ENCODE measurements around the gene RAP1A. TPM values are rescaled to one million over a fixed set of nuclear protein-coding genes. Genes with fewer than 3 reads are reported as not detected.

The RAP1A gene
- total and polyA plus RNA-seq, 11 donors: 52.6 to 134 (median 99.1) TPM

DNA sequence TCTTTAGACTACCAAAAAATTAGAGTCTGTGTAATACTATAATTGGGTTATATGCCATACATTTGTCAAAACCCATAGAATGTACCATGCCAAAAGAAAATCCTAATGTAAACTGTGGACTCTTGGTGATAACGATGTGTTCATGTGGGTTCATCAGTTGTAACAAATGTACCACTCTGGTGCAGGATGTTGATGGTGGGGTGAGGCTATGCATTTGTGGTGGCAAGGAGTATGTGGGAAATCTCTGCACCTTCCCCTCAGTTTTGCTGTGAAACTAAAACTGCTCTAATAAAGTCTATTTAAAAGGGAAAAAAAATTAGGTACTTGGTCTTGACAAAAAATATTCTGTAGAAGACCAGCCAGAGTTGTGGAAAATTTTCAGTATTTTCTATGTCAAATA is 76.2 kb downstream of the RAP1A start:
- WGBS, 4 donors: 86 to 97% (median 95%) methylated on average over 1 of the region's 1 CpG
- no peak overlapping the region for H3K4me3 ChIP-seq
- H3K27me3 ChIP-seq: no peaks in the 10 kb centered on the region
- intact Hi-C loops (cut with DNase I): loop anchor here in 1 of 10 donors (10.0 kb wide), 1 partner anchor 61 kb away; no protein-coding TSS in a partner anchor
- H3K9me3 ChIP-seq: no peaks in the 10 kb centered on the region
- H3K36me3 ChIP-seq: peaks cover 0 to 97% (median 81%) of the 10 kb centered on the region in 9 donors
- H3K27ac ChIP-seq: no peak overlapping the region
- no peak for ATAC-seq
- DNase-seq: no peak
- TF ChIP-seq, protein P1, sequence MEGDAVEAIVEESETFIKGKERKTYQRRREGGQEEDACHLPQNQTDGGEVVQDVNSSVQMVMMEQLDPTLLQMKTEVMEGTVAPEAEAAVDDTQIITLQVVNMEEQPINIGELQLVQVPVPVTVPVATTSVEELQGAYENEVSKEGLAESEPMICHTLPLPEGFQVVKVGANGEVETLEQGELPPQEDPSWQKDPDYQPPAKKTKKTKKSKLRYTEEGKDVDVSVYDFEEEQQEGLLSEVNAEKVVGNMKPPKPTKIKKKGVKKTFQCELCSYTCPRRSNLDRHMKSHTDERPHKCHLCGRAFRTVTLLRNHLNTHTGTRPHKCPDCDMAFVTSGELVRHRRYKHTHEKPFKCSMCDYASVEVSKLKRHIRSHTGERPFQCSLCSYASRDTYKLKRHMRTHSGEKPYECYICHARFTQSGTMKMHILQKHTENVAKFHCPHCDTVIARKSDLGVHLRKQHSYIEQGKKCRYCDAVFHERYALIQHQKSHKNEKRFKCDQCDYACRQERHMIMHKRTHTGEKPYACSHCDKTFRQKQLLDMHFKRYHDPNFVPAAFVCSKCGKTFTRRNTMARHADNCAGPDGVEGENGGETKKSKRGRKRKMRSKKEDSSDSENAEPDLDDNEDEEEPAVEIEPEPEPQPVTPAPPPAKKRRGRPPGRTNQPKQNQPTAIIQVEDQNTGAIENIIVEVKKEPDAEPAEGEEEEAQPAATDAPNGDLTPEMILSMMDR (IDR thresholded peaks at IDR 0.05): no peak
- TF ChIP-seq POLR2A (IDR thresholded peaks at IDR 0.05): no peak
- peaks cover 0 to 21% (median 7%) of the 10 kb centered on the region in 12 donors for H3K4me1 ChIP-seq

DNA sequence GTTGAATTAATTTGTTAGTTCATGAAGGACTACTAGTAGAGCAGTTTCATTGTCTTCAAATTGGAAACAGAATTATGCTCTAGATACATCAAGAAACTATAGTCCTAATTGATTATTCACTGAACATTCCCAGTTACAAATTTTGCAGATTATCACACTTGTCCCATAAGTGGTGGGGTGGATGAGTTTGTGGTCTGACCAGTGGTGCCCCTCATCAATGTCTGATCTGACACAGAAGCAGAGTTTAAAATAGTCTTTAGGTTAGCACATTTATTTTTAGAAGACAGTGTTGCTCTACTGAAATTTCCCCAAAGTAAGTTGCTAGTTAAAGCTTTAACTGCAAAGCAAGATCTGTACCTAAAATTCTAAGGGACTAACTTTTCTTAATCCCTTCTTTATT is 76.7 kb downstream of the RAP1A start:
- H3K36me3 ChIP-seq: peaks cover 0 to 100% (median 84%) of the 10 kb centered on the region in 9 donors
- ATAC-seq: no peak
- H3K27me3 ChIP-seq: no peaks in the 10 kb centered on the region

DNA sequence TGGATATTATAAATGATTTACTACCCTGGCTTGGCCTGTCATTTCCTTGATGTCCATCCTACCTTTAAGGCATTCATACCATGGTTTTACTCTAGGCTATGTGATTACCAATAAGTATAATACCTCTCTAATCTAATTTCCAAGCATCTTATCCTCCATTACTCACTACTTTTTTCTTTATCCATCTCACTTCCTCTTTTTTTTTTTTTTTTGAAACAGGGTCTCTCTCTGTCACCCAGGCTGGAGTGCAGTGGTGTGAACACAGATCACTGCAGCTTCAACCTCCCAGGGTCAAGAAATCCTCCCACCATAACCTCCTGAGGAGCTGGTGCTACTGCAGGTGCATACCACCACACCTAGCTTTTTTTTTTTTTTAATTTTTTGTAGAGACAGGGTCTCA is 79.7 kb downstream of the RAP1A start:
- DNase-seq: no peak
- no peak for ATAC-seq
- no peak overlapping the region for H3K4me3 ChIP-seq
- no peaks in the 10 kb centered on the region for H3K9me3 ChIP-seq
- no peak for TF ChIP-seq POLR2A (IDR thresholded peaks at IDR 0.05)
- TF ChIP-seq, protein P1 (IDR thresholded peaks at IDR 0.05): no peak
- peaks cover 0 to 100% (median 88%) of the 10 kb centered on the region in 9 donors for H3K36me3 ChIP-seq
- no peak overlapping the region for H3K27ac ChIP-seq
- intact Hi-C loops (cut with DNase I): loop anchor here in 1 of 10 donors (10.0 kb wide), 1 partner anchor 64 kb away; no protein-coding TSS in a partner anchor
- H3K27me3 ChIP-seq: no peaks in the 10 kb centered on the region
- peaks cover 0 to 9% (median 2%) of the 10 kb centered on the region in 12 donors for H3K4me1 ChIP-seq

More for the DNA sequence above, 76.7 kb downstream of the RAP1A start:
- H3K9me3 ChIP-seq: no peaks in the 10 kb centered on the region
- peak overlapping the region in 1 of 12 donors; percentile 3 for H3K27ac ChIP-seq
- no peak overlapping the region for H3K4me3 ChIP-seq
- intact Hi-C loops (cut with DNase I): loop anchor here in 1 of 10 donors (10.0 kb wide), 1 partner anchor 62 kb away; no protein-coding TSS in a partner anchor
- no peak for DNase-seq
- no peak for TF ChIP-seq POLR2A (IDR thresholded peaks at IDR 0.05)
- TF ChIP-seq, protein P1 (IDR thresholded peaks at IDR 0.05): no peak
- H3K4me1 ChIP-seq: peaks cover 0 to 20% (median 5%) of the 10 kb centered on the region in 12 donors

DNA sequence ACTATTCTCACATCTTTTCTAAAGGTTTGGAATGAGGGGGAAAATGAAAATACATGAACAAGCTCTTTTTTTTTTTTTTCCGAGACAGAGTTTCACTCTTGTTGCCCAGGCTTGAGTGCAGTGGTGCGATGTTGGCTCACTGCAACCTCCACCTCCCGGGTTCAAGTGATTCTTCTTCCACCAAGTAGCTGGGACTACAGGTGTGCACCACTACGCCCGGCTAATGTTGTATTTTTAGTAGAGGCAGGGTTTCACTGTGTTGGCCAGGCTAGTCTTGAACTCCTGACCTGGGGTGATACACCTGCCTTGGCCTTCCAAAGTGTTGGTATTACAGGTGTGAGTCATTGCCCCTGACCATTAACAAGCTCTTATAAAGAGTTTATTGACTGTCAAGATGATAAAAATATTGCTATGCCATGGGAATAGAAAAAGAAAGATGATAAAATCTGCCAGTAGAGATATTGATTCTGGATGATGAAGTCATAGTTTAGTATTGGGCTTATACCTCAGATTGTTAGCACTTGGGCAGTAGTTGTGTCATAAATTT is 83.0 kb downstream of the RAP1A start:
- Histone ChIP-seq H3K27ac (no peak overlapping the region), H3K36me3 (peaks cover 0 to 100% (median 99%) of the 10 kb centered on the region in 9 donors), H3K9me3 (no peaks in the 10 kb centered on the region), H3K4me1 (peaks cover 0 to 4% (median 0%) of the 10 kb centered on the region in 12 donors), H3K27me3 (no peaks in the 10 kb centered on the region), H3K4me3 (no peak overlapping the region)
- intact Hi-C loops (cut with DNase I): no loop called here
- ATAC-seq: no peak
- TF ChIP-seq, protein P1 (IDR thresholded peaks at IDR 0.05): no peak
- no peak for TF ChIP-seq POLR2A (IDR thresholded peaks at IDR 0.05)
- DNase-seq: no peak
- WGBS, 4 donors: 92 to 98% (median 94%) methylated on average over 5 of the region's 5 CpGs
